NCI-H2081 treated with DMSO at 0.1 percent for 48 hours (cell line): ENCODE data around the gene LPCAT1.
A peak's percentile ranks its signal among the peaks of the same experiment; 100 is the strongest.
"Not testable (repeated sequence)": the region's sequence is repeated elsewhere in the genome, so short reads cannot be mapped to it uniquely, and the experiment has no call there.

Experiments used
- DNase-seq: peaks from one replicate; lab custom pipeline; 2025; lab: John Stamatoyannopoulos, UW

LPCAT1 gene, protein sequence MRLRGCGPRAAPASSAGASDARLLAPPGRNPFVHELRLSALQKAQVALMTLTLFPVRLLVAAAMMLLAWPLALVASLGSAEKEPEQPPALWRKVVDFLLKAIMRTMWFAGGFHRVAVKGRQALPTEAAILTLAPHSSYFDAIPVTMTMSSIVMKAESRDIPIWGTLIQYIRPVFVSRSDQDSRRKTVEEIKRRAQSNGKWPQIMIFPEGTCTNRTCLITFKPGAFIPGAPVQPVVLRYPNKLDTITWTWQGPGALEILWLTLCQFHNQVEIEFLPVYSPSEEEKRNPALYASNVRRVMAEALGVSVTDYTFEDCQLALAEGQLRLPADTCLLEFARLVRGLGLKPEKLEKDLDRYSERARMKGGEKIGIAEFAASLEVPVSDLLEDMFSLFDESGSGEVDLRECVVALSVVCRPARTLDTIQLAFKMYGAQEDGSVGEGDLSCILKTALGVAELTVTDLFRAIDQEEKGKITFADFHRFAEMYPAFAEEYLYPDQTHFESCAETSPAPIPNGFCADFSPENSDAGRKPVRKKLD

DNA sequence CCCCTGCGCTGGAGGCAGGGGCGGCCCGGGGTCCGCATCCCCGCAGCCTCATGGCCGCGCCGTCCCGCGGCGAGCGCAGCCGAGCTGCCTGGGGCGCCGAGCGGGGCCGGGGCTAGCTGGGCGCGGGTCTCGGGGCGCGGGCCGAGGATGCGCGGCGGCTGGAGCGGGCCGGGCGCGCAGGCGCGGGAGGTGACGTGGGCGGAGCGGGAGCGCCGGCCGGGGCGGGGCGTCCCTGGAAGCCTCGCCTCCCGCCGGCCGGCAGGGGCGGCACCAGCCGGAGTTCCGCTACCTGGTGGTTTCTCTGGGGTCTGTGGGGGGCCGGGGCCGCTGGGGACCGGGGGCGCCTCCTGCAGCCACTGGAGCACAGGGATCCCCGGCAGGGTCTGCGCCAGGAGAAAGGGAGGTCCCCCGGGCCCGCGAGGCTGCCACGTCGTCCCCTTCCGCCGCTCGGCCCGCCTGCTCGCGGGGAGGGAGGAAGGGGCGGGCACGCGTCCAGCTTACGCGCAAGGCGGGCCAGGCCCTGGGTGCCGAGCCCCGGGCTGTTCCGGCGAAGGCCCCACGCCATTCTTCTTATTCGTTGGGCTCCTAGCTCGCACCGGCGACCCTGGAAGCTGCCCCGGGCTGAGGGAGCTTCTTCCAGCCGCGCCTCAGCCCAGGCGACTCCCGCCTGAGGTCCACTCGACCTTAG, at the start of gene LPCAT1:
Gene LPCAT1 (minus strand): TSS at position 168 of the 688 bp plus-strand sequence. CDS start 116 bp downstream, at position 52.
- DNase-seq: peak; percentile 47

DNA sequence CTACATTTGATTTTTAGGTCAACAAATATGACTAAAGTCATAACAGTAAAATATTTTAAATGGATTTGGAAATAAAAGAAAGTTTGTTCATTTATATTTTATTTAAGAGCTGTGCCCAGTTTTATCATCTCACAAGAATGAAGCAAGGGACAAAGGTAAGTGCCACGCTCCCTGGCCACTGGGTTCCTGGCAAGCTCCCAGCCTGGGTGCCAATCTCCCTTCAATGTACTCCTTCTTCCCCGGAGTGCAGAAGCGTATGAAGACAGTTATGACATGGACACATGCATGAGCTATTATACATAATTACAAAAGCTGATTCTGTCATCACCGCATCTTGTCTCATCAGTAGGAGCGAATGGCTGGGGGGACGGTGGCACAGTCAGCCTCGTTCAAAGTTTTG, 48.1 kb upstream of the LPCAT1 start:
- not testable (repeated sequence) for DNase-seq

DNA sequence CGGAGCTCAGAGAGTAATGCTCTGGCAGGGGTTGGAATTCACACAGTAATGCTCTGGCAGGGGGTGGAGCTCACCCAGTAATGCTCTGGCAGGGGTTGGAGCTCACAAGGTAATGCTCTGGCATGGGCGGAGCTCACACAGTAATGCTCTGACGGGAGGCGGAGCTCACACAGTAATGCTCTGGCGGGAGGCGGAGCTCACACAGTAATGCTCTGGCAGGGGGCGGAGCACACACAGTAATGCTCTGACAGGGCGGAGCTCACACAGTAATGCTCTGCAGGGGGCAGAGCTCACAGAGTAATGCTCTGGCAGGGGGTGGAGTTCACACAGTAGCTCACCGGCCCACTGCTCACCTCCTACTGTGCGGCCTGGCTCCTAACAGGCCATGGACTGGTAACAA, 47.2 kb upstream of the LPCAT1 start:
- no peak for DNase-seq

DNA sequence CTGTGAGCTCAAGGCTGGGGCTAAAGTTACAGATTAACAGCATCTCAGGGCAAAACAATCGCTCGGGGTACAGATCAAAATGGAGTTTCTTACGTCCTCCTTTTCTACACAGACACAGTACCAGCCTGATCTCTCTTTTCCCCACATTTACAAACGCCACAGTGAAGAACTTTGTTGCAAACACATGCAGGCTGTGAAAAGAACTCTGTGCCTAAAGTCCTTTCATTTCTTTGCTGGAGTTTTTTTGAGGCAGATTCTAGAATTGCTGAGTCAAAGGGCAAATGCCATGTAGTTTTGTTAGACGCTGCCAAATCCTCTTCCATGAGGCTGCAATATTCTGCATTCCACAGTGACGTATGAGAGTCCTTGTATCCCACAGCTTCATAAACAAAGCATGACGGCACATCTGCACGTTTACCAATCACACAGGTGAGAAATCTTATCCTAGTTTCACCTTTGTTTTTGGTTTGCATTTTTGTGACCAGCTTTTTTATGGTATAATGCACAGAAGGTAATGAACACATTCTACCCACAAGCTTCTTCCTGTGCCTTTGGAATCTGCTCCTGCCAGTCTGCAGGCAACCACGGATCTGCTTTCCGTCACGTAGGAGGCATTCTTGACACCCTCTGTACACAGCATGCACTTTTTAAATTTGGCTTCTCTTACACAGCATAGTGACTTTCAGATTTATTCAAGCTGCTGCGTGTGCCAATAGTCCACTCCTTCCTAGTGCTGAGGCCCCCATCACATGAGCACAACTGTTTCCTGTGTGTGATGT, 44.6 kb upstream of the LPCAT1 start:
- no peak for DNase-seq

DNA sequence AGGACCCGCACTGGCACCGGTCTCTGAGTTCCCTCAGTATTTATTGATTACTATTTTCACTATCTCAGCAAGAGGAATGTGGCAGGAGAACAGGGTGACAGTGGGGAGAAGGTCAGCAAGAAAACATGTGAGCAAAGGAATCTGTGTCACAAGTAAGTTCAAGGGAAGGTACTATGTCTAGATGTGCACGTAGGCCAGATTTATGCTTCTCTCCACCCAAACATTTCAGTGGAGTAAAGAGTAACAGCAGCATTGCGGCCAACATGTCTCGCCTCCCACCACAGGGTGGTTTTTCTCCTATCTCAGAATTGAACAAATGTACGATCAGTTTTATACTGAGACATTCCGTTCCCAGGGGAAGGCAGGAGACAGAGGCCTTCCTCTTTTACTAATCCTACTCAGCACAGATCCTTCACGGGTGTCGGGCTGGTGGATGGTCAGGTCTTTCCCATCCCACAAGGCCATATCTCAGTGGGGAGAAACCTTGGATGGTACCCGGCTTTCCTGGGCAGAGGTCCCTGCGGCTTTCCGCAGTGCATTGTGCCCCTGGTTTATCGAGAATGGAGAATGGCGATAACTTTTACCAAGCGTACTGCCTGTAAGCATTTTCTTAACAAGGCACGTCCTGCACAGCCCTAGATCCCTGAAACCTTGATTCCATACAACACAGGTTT, 43.9 kb upstream of the LPCAT1 start:
- not testable (repeated sequence) for DNase-seq

DNA sequence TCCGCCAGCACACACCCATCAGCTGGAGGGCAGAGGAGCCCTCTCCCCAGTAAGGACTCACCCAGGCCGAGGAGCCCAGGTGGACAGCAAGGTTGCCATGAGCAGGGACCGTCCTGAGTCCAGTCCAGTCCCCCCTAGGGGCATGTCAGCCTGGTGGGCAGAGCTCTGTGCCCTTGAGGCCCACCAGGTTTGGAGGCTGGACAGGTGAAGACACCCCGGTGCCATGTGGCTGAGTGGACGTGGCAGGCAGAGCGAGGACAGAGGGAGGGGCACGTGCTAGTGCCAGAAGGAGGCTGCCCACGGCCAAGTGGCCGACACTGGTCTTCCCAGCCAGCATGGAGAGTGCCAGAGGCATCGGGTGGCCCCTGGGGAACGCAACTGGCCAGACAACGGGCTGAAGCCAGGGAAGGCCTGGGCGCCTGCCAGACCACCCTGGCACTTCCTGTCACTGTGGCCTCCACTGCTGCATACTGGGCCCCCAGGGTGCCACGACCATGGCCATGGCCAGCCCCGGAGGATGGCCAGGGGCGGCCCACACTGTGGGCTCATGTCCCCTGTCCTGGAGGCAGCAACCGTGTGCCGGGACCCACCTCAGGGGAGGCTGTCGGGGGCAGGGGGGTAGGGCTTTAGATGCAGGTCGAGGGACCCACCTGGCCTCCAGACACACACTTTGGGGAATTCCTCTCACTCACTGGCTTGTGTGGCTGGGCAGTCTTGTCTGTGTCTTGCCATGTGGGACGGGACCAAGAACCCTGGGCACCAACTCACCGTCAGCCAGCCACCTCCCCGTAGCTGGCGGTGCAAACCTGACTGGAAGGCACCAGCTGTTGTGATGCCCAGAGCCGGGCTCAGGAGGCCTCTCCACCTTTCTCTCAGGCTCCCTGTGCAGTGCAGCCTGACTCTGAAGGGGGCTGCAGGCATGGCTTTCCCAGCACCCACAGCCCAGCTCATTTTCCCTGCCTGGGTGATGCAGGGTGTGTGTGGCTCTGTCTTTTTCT, 42.3 kb upstream of the LPCAT1 start:
- no peak for DNase-seq

DNA sequence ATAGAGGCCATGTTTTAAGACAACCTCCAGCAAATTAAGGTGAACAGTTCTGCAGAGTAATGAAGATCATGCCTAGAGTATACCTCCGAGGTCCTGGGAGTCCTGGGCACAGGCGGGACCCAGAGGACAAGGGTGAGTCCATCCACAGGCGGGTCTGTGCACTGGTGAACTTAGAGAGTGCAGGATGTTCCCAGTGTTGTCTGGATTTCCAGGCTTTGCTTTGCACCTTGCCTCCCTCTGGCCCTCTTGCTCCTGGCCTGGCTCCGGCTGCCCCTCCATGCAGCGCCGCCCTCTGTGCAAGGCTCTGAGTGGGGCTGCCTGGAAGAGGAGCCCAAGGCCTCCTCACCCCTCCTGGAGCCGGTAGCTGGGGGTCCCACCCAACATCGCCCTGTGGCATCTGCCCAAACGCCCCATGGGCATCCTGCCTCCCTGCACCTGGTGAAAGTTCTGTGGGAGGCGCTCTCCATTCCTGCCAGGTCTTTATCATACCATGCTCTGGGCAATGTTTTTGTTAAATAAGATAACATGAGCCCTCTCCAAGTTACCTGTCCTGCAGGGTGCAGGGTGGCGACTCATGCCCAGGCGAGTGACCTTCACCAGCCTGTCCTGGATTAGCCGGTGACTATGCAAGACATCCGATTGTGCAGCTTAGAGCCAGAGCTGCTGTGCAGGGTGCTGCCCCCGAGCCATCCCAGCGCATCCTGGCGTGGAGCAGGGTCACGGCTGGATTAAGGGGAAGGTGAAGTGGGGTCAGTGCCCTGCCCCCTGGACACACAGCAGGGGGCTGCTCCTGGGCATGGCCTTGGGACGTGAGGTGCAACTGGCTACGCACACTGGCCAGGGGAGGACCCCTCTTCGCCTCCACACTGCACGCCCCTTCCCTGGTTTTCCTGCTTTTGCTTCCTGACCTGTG, 41.3 kb upstream of the LPCAT1 start:
- DNase-seq: no peak

DNA sequence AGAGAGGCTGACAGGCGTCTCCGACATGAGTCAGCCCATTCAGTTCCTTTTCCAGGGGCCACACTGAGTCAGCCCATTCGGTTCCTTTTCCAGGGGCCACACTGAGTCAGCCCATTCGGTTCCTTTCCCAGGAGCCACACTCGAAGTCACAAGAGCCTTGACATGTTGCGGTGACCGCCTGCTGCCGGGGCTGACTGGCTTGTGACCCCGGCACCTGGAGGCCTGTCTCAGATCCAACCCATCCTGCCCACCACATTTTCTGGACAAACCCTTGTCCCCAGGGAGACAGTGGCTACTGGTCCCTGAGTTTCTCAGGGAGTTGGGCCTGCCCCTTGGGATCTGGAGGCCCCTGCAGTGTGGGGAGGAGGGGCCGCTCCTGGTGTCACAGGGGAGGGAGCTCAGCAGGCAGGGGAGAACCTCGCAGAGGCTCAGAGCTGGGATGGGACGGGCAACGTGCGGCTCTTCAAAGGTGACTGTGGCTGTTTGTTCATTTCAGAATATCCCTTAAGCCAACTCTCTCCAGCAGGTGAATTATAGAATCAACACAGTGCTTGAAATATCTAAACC, 40.5 kb upstream of the LPCAT1 start:
- no peak for DNase-seq

DNA sequence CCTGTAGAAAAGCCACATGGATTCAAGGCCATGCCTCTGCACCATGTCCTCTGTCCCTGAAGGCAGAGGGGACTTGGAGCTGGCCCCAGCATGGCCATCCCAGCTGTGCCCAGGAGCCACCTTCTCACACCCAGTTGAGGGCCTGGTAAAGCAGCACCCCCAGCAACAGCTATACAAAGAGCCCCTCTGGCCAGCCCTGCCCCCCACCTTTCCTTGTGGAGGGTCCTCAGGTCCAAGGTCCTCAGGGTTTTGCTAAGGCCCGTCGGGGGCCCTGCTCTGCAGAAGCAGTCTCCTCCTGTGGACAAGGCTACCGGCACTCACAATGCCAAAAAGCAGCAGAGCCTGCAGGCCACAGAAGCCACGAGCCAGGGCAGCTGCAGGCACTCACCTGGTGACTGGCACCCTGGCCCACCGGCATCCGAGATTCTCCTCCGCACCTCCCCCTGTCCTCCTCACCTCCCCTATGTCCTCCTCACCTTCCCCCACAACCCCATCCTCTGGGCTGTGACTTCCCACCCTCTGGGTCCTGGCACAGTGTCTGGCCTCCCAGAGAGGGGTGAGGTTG, 39.9 kb upstream of the LPCAT1 start:
- DNase-seq: no peak

DNA sequence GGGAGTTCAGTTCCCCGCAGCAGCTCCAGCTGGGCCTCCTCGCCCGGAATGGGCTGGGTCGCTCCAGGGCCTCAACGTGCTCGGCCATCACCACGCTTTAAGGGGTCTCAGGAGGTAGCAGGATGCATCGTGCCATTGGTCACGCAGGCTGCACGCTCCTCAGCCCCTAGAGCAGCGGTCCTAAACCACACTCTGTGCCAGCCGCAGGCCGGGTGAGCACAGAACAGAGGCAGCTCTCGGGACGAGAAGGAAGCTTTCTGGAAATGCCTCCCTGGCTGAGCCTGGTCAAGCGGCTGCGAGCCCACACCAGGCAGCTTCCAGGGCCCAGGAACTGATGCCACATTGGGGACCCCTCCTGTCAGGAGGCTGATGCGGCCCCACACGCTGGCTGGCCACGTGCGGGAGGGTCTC, 39.3 kb upstream of the LPCAT1 start:
- no peak for DNase-seq

DNA sequence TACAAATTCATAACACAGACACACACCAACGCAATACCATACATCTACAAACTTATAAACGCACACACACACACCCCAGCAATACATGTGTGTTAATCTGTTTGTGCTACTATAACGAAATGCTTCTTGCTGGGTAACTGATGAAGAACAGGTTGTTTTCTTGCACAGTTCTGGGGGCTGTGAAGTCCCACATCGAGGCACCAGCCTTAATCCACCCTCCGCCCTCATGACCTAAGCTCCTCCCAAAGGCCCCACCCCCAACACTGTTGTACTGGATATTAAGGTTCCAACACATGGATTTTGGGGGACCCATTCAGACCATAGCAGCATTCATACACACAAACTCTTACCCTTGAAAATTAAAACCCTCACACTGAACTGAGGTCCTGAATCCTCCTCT, 38.8 kb upstream of the LPCAT1 start:
- DNase-seq: no peak

DNA sequence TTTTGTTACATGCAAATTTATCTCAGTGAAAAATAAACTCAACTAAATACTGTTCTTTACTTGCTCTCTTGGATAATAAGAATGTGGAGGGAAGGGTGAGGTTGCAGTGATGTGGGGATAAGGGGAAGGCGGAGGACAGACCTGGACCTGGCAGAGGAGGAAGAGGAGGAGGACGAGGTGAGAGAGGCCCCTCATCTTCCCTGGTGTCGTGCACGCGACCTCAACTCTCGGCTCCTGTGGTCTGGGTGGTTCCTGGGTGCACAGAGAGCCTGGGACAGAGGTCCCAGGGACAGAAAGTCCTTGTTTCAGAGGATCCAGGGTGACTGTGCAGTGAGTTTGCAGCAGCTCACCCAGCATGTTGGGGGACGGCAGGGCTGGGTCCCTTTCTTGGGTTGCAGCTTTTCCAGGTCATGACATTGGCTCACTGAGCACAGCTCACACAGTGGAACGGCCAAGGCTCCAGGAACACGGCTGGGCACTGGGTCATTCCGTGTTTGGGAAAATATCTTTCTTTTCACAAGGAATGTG, 37.7 kb upstream of the LPCAT1 start:
- DNase-seq: no peak

DNA sequence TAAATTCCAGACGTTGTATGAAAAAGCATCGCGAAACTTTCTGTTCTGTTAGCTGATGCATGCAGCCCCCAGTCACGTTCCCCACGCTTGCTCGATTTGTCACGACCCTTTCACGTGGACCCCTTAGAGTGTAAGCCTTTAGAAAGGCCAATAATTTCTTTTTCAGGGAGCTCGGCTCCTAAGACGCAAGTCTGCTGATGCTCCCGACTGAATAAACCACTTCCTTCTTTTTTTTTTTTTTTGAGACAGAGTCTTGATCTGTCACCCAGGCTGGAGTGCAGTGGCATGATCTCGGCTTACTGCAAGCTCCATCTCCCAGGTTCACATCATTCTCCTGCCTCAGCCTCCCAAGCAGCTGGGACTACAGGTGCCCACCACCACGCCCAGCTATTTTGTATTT, 36.7 kb upstream of the LPCAT1 start:
- not testable (repeated sequence) for DNase-seq

DNA sequence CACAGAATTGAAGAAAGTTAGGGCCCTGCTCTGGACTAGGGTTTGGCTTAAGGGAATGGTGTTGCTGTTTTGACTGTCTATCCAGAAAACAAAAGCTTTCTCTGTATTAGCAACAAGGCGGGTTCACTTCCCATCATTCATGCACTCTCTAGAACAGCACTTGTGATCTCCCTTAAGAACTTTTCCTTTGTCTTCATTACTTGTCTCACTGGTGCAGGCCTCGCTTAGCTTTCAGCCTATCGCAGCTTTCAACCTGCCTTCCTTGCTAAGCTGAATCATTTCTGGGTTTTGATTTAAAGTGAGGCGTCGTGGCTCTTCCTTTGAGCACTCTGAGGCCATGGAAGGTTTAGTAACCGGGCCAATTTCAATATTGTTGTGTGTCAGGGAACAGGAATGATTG, 35.2 kb upstream of the LPCAT1 start:
- no peak for DNase-seq

DNA sequence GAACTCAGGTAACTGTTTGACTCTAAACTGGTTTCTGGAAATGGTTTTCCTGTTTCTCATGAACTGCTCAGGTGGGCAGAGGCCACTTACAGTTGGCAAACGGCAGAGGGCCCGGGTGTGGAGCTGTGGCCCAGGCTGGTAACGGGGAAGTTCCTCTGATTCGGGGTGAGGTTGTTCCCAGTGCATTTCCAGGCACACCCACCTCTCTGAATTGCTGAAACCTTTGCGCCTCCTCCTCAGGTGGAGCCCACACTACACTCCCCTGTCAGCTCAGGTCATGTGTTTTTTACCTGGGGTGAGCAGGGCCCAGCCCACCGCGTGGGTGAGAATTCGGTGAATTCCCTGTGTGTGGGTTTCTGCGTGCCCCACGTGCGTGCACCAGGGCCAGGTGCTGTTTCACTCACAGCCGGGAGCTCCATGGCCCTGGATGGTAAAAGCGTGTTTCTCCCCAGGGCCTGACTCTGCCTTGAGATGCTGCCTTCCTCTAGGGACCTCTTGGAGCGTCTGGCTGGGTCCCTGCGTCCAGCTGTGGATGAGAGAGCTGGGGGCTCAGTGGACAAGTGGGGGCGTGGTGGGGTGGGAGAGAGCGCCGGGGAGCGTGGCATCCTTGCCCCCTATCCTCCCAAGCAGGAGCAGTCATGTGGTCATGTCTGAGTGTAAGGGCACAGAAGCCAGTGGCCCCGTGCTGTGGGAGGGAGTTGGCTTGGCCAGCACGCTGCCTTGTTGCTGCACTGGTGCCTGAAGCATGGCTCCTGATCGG, 33.5 kb upstream of the LPCAT1 start:
- DNase-seq: no peak

DNA sequence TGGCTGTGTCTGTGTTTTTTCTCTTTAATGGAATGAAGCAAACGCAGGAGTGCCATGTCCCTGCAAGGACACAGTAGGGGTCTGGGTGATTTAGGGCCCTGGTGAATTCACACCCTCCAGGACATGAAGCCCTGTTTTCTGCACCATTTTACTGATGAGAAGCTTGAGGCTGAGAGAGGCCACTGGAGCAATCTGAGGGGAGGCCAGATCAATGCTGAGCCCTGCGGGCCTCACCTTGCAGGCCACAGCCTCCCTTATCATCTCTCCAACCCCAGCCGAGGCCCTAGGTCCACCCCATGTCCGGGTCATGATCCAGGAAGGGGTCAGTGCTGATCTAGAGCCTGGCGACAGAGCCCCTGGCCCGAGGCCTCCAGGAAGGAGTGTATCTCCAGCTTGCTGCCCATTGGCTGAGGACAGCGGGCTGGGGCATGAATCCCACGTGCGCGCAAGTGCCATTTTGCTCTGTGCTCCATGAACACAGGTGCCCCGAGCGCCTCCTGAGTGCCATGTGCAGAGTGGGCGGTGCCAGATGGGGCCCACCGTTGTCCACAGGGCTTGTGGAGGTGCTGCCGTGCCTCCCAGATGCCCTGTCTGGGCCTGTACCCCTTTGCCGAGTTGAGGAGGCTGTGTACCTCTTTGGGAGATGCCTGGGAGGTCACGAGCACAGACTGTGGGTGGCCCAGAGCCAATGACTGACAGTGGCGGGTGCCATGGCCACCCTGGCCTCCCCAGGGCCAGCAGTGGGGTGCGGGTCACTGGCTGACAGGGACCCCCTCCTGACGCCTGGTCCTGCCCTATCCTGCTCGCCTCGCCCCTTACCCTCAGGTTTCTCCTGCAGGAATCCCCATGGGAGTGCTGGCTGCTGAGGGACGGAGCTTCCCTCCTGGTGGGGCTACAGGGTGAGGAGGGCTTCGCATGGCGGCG, 32.3 kb upstream of the LPCAT1 start:
- DNase-seq: no peak
